HepG2 (cell line): ENCODE results near the gene SLC25A48. TPM values are rescaled to one million over a fixed set of nuclear protein-coding genes. Genes with fewer than 3 reads are reported as not detected.

Experiments
- BHLHE40 ChIP-seq: IDR thresholded peaks from 2 replicates; pipeline ENCODE4 v1.6.1; 2011; ENCODE audit warnings: low read length, improper control_type of control experiment
- EED ChIP-seq: sonication (generic); formaldehyde crosslinking; IDR thresholded peaks from 2 replicates; pipeline ENCODE4 v1.5.0; 2020; ENCODE audit warnings: mild to moderate bottlenecking, missing genetic modification reagents
- FOXJ3 ChIP-seq: sonication (generic); formaldehyde crosslinking; IDR thresholded peaks from 2 replicates; pipeline ENCODE4 v1.4.0; 2020; ENCODE audit warnings: missing genetic modification reagents, mild to moderate bottlenecking, borderline replicate concordance
- ZC3H13 ChIP-seq: sonication (generic); formaldehyde crosslinking; IDR thresholded peaks from 2 replicates; pipeline ENCODE4 v1.8.1; 2023; ENCODE audit warnings: mild to moderate bottlenecking, missing genetic modification reagents, moderate library complexity
- ZNF296 ChIP-seq: sonication (generic); formaldehyde crosslinking; conservative IDR thresholded peaks from 2 replicates; pipeline ENCODE4 v1.5.0; 2020; ENCODE audit warnings: mild to moderate bottlenecking, missing genetic modification reagents
- ZNF543 ChIP-seq: sonication (generic); formaldehyde crosslinking; IDR thresholded peaks from 2 replicates; pipeline ENCODE4 v1.4.0; 2020; ENCODE audit warnings: mild to moderate bottlenecking, missing genetic modification reagents
- ZNF749 ChIP-seq: sonication (generic); formaldehyde crosslinking; IDR thresholded peaks from 2 replicates; pipeline ENCODE4 v1.8.0; 2022; ENCODE audit warnings: mild to moderate bottlenecking, missing genetic modification reagents, moderate library complexity, borderline replicate concordance
- polyA plus RNA-seq, 8 experiments: library from polyadenylated mRNA; depleted of rRNA in 3 of 8; stranded (reverse) in 7 of 8; unstranded in 1 of 8; fragments of >200 nt; fragmentation: Illumina TruSeq in 4 of 8; extraction: Trizol in 4 of 8; gene quantifications; 2 replicates each; pipeline versions ENCODE4 v1.2.1 to v1.2.3, GENCODE V29; 2011 to 2016; ENCODE audit warnings: low read depth in 4 of 8, missing spikeins in 1 of 8, mixed read lengths in 1 of 8; ENCODE audit not compliant: insufficient read depth in 1 of 8
- total RNA-seq, 5 experiments: library from RNA; depleted of rRNA; stranded (reverse); fragments of >200 nt; fragmentation: Illumina TruSeq; extraction: Trizol; gene quantifications; 2 replicates each; pipeline ENCODE4 v1.2.3, GENCODE V29; 2016; ENCODE audit warnings: low read depth in 1 of 5
- TF ChIP-seq, protein P1 (sequence below): sonication (generic); formaldehyde crosslinking; IDR thresholded peaks from 2 replicates; pipeline ENCODE4 v1.4.0; 2020; ENCODE audit warnings: missing genetic modification reagents
- TF ChIP-seq, protein P2 (sequence below): sonication (generic); formaldehyde crosslinking; IDR thresholded peaks from 2 replicates; pipeline ENCODE4 v1.5.0; 2020; ENCODE audit warnings: missing genetic modification reagents
- TF ChIP-seq, protein P3 (sequence below): IDR thresholded peaks from 2 replicates; pipeline ENCODE4 v1.4.0; 2020; ENCODE audit warnings: mild to moderate bottlenecking, missing genetic modification reagents
- TF ChIP-seq, protein P4 (sequence below): IDR thresholded peaks from 2 replicates; pipeline ENCODE4 v1.6.1; 2016; ENCODE audit warnings: missing biosample characterization, missing genetic modification reagents, low read depth
- TF ChIP-seq, protein P5 (sequence below): sonication (generic); formaldehyde crosslinking; IDR thresholded peaks from 2 replicates; pipeline ENCODE4 v1.5.0; 2020; ENCODE audit warnings: mild to moderate bottlenecking, missing genetic modification reagents

SLC25A48 gene
- total and polyA plus RNA-seq, 2 of the 13 experiments (the other 11 are each of a cell fraction or from before 2014, with no cell fraction given), result 0.17 to 4.5 TPM

DNA sequence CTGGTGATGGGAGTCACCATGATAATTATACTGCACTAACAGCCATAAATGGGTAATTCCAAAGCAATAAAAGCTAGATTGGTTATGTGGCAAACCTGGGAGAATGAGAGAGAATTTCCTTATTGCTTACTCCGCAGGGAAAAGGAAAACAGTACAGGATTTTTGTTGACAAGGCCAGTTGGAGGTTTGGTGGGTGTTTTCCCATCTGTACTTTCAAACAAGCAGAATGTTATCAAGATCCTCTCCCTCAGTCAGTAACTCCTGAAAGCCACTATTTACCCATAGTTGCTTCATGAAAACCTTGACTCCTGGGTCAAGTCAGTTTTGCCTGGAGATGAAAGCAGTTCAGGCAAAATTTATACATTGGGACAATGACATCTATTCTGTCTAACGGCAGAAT lies 34.8 kb downstream of the SLC25A48 start (continued):
- TF ChIP-seq, protein P1, sequence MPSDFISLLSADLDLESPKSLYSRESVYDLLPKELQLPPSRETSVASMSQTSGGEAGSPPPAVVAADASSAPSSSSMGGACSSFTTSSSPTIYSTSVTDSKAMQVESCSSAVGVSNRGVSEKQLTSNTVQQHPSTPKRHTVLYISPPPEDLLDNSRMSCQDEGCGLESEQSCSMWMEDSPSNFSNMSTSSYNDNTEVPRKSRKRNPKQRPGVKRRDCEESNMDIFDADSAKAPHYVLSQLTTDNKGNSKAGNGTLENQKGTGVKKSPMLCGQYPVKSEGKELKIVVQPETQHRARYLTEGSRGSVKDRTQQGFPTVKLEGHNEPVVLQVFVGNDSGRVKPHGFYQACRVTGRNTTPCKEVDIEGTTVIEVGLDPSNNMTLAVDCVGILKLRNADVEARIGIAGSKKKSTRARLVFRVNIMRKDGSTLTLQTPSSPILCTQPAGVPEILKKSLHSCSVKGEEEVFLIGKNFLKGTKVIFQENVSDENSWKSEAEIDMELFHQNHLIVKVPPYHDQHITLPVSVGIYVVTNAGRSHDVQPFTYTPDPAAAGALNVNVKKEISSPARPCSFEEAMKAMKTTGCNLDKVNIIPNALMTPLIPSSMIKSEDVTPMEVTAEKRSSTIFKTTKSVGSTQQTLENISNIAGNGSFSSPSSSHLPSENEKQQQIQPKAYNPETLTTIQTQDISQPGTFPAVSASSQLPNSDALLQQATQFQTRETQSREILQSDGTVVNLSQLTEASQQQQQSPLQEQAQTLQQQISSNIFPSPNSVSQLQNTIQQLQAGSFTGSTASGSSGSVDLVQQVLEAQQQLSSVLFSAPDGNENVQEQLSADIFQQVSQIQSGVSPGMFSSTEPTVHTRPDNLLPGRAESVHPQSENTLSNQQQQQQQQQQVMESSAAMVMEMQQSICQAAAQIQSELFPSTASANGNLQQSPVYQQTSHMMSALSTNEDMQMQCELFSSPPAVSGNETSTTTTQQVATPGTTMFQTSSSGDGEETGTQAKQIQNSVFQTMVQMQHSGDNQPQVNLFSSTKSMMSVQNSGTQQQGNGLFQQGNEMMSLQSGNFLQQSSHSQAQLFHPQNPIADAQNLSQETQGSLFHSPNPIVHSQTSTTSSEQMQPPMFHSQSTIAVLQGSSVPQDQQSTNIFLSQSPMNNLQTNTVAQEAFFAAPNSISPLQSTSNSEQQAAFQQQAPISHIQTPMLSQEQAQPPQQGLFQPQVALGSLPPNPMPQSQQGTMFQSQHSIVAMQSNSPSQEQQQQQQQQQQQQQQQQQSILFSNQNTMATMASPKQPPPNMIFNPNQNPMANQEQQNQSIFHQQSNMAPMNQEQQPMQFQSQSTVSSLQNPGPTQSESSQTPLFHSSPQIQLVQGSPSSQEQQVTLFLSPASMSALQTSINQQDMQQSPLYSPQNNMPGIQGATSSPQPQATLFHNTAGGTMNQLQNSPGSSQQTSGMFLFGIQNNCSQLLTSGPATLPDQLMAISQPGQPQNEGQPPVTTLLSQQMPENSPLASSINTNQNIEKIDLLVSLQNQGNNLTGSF (CRISPR knock-in tag), result no peak
- TF ChIP-seq, protein P2, sequence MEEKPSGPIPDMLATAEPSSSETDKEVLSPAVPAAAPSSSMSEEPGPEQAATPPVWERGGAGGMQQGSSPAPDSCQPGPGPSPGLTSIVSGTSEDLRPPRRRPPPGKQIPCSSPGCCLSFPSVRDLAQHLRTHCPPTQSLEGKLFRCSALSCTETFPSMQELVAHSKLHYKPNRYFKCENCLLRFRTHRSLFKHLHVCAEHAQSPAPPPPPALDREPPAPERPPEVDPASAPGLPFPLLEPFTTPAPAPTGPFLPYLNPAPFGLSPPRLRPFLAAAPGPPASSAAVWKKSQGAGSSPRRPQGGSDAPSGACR (CRISPR knock-in tag), result no peak
- no peak for TF ChIP-seq ZNF296 (CRISPR knock-in tag)
- TF ChIP-seq, protein P3, sequence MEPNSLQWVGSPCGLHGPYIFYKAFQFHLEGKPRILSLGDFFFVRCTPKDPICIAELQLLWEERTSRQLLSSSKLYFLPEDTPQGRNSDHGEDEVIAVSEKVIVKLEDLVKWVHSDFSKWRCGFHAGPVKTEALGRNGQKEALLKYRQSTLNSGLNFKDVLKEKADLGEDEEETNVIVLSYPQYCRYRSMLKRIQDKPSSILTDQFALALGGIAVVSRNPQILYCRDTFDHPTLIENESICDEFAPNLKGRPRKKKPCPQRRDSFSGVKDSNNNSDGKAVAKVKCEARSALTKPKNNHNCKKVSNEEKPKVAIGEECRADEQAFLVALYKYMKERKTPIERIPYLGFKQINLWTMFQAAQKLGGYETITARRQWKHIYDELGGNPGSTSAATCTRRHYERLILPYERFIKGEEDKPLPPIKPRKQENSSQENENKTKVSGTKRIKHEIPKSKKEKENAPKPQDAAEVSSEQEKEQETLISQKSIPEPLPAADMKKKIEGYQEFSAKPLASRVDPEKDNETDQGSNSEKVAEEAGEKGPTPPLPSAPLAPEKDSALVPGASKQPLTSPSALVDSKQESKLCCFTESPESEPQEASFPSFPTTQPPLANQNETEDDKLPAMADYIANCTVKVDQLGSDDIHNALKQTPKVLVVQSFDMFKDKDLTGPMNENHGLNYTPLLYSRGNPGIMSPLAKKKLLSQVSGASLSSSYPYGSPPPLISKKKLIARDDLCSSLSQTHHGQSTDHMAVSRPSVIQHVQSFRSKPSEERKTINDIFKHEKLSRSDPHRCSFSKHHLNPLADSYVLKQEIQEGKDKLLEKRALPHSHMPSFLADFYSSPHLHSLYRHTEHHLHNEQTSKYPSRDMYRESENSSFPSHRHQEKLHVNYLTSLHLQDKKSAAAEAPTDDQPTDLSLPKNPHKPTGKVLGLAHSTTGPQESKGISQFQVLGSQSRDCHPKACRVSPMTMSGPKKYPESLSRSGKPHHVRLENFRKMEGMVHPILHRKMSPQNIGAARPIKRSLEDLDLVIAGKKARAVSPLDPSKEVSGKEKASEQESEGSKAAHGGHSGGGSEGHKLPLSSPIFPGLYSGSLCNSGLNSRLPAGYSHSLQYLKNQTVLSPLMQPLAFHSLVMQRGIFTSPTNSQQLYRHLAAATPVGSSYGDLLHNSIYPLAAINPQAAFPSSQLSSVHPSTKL (CRISPR knock-in tag), result peak; percentile 75; the same call in 1 of the 2 replicates
- TF ChIP-seq ZNF749 (CRISPR knock-in tag), result no peak
- TF ChIP-seq, protein P4, sequence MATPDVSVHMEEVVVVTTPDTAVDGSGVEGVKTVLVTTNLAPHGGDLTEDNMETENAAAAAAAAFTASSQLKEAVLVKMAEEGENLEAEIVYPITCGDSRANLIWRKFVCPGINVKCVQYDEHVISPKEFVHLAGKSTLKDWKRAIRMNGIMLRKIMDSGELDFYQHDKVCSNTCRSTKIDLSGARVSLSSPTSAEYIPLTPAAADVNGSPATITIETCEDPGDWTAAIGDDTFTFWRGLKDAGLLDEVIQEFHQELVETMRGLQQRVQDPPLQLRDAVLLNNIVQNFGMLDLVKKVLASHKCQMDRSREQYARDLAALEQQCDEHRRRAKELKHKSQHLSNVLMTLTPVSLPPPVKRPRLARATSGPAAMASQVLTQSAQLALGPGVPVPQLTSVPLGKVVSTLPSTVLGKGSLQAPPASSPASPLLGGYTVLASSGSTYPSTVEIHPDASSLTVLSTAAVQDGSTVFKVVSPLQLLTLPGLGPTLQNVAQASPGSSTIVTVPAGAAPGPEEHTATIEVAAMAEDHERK (CRISPR knock-in tag), result no peak
- TF ChIP-seq ZNF543, result no peak
- no peak for TF ChIP-seq EED (CRISPR knock-in tag)
- no peak for TF ChIP-seq ZC3H13 (CRISPR knock-in tag)
- TF ChIP-seq, protein P5, sequence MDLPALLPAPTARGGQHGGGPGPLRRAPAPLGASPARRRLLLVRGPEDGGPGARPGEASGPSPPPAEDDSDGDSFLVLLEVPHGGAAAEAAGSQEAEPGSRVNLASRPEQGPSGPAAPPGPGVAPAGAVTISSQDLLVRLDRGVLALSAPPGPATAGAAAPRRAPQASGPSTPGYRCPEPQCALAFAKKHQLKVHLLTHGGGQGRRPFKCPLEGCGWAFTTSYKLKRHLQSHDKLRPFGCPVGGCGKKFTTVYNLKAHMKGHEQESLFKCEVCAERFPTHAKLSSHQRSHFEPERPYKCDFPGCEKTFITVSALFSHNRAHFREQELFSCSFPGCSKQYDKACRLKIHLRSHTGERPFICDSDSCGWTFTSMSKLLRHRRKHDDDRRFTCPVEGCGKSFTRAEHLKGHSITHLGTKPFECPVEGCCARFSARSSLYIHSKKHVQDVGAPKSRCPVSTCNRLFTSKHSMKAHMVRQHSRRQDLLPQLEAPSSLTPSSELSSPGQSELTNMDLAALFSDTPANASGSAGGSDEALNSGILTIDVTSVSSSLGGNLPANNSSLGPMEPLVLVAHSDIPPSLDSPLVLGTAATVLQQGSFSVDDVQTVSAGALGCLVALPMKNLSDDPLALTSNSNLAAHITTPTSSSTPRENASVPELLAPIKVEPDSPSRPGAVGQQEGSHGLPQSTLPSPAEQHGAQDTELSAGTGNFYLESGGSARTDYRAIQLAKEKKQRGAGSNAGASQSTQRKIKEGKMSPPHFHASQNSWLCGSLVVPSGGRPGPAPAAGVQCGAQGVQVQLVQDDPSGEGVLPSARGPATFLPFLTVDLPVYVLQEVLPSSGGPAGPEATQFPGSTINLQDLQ (CRISPR knock-in tag), result no peak
- TF ChIP-seq FOXJ3 (CRISPR knock-in tag), result peak; percentile 67; the same call in 1 of the 2 replicates
- TF ChIP-seq BHLHE40, result no peak
